Hepatocyte (in vitro differentiated cells): Measurements from ENCODE around the gene RBBP4. TPM values are rescaled to one million over a fixed set of nuclear protein-coding genes. Genes with fewer than 3 reads are reported as not detected.
A peak's percentile ranks its signal among the peaks of the same experiment; 100 is the strongest.

Experiments
- DNase-seq: peaks from one replicate; pipeline ENCODE4 v3.0.0-alpha.2; 2016; ENCODE audit warnings: low spot score
- H2AFZ ChIP-seq: fragments of 200-600 bp; sonication (generic); 2 replicates; pipeline ENCODE4 v1.6.0; 2016; ENCODE audit warnings: antibody characterized with exemption, mild to moderate bottlenecking
- H3K27ac ChIP-seq: fragments of 200-600 bp; sonication (generic); 2 replicates; pipeline ENCODE4 v1.5.1; 2016; ENCODE audit warnings: mild to moderate bottlenecking
- H3K27me3 ChIP-seq: fragments of 200-600 bp; sonication (generic); 2 replicates; pipeline ENCODE4 v1.6.1; 2016
- H3K36me3 ChIP-seq: fragments of 200-600 bp; sonication (generic); replicated peaks from 2 replicates; pipeline ENCODE4 v1.5.1; 2016; ENCODE audit warnings: low read depth; ENCODE audit not compliant: insufficient read depth
- H3K4me1 ChIP-seq: fragments of 200-600 bp; sonication (generic); 2 replicates; pipeline ENCODE4 v1.5.1; 2016; ENCODE audit warnings: mild to moderate bottlenecking, moderate library complexity; ENCODE audit not compliant: insufficient read depth
- H3K4me2 ChIP-seq: fragments of 200-600 bp; sonication (generic); 2 replicates; pipeline ENCODE4 v1.6.0; 2016
- H3K4me3 ChIP-seq: fragments of 200-600 bp; sonication (generic); 2 replicates; pipeline ENCODE4 v1.5.1; 2016; ENCODE audit warnings: mild to moderate bottlenecking
- H3K79me2 ChIP-seq: fragments of 200-600 bp; sonication (generic); 2 replicates; pipeline ENCODE4 v1.6.0; 2017; ENCODE audit warnings: mild to moderate bottlenecking
- H3K9me2 ChIP-seq: fragments of 200-600 bp; sonication (generic); replicated peaks from 2 replicates; pipeline ENCODE4 v1.6.0; 2017; ENCODE audit warnings: mild to moderate bottlenecking; ENCODE audit not compliant: insufficient read depth
- H3K9me3 ChIP-seq: fragments of 200-600 bp; sonication (generic); 2 replicates; pipeline ENCODE4 v1.5.1; 2016; ENCODE audit warnings: low read depth, mild to moderate bottlenecking
- H4K20me1 ChIP-seq: fragments of 200-600 bp; sonication (generic); 2 replicates; pipeline ENCODE4 v1.6.0; 2016; ENCODE audit warnings: mild to moderate bottlenecking; ENCODE audit not compliant: insufficient read depth, poor library complexity, severe bottlenecking
- CTCF ChIP-seq: fragments of 200-600 bp; sonication (generic); IDR thresholded peaks from 2 replicates; pipeline ENCODE4 v1.5.1; 2016; ENCODE audit warnings: antibody characterized with exemption, mild to moderate bottlenecking; ENCODE audit not compliant: poor library complexity
- EZH2 ChIP-seq: fragments of 200-600 bp; sonication (generic); IDR thresholded peaks from 2 replicates; pipeline ENCODE4 v1.6.1; 2016; ENCODE audit warnings: antibody characterized with exemption, mild to moderate bottlenecking, borderline replicate concordance
- EZH2phosphoT487 ChIP-seq: fragments of 200-600 bp; sonication (generic); IDR thresholded peaks from one replicate; pipeline ENCODE4 v1.6.1; 2018; ENCODE audit warnings: antibody characterized with exemption, mild to moderate bottlenecking, low read depth, moderate library complexity; ENCODE audit not compliant: unreplicated experiment, severe bottlenecking
- WGBS: methylation state at CpG from one replicate; pipeline ENCODE4 v1.1.6; 2016; ENCODE audit warnings: low lambda C conversion rate; ENCODE audit errors: missing lambda C conversion rate; 5-methylcytosine and 5-hydroxymethylcytosine counted together
- polyA plus RNA-seq: library from polyadenylated mRNA; unstranded; fragments of >200 nt; fragmentation: Nextera tagmentation; extraction: Ambion mirVana; gene quantifications from 2 replicates; pipeline ENCODE4 v1.2.1, GENCODE V29; 2016
- total RNA-seq: library from RNA; depleted of rRNA; stranded (reverse); fragments of >200 nt; gene quantifications from 2 replicates; pipeline ENCODE4 v1.2.3, GENCODE V29; 2014

The RBBP4 gene
- total RNA-seq (139 and 147 TPM in 2 replicates), polyA plus RNA-seq (167 and 177 TPM in 2 replicates)

- 1% methylated on average over 29 of the region's 67 CpGs for WGBS
- H3K27ac ChIP-seq: peak within 1 kb of the TSS; percentile 99
- H3K9me2 ChIP-seq: no peaks in the 10 kb centered on the region
- H4K20me1 ChIP-seq: peaks cover 26% of the 10 kb centered on the region
- peak within 1 kb of the TSS; percentile 90 for H3K4me2 ChIP-seq
- H3K4me3 ChIP-seq: peak within 1 kb of the TSS; percentile 76
- peak; percentile 99 for DNase-seq
- no peaks in the 10 kb centered on the region for H3K27me3 ChIP-seq
- peaks cover 80% of the 10 kb centered on the region for H3K79me2 ChIP-seq
- H3K9me3 ChIP-seq: no peaks in the 10 kb centered on the region
- H3K36me3 ChIP-seq: peaks cover 4% of the 10 kb centered on the region
- peak within 1 kb of the TSS; percentile 93 for H2AFZ ChIP-seq
- no peak for TF ChIP-seq EZH2phosphoT487
- no peak for TF ChIP-seq EZH2
- no peak for TF ChIP-seq CTCF
- H3K4me1 ChIP-seq: peaks cover 21% of the 10 kb centered on the region
These were observed at the start of gene RBBP4 for GRCh38 chr1:32650752-32651460. RBBP4 (plus strand) TSS chr1:32651208; CDS start chr1:32651307, 99 bp downstream.

GRCh38 chr1:32605711-32606424 lies 45.1 kb upstream of the RBBP4 start:
- WGBS: 98% methylated on average over 17 of the region's 17 CpGs

GRCh38 chr1:32606565-32607371 lies 44.2 kb upstream of the RBBP4 start:
- Histone ChIP-seq H3K9me3 (no peaks in the 10 kb centered on the region), H3K4me2 (no peak overlapping the region), H3K9me2 (no peaks in the 10 kb centered on the region), H3K79me2 (no peaks in the 10 kb centered on the region), H3K4me1 (no peaks in the 10 kb centered on the region), H3K36me3 (no peaks in the 10 kb centered on the region), H3K4me3 (no peak overlapping the region), H3K27ac (no peak overlapping the region), H4K20me1 (no peaks in the 10 kb centered on the region), H2AFZ (no peak overlapping the region), H3K27me3 (no peaks in the 10 kb centered on the region)
- TF ChIP-seq EZH2 (no peak), EZH2phosphoT487 (no peak), CTCF (no peak)
- 95% methylated on average over 11 of the region's 11 CpGs for WGBS
- DNase-seq: no peak

More at GRCh38 chr1:32605711-32606424, 45.1 kb upstream of the RBBP4 start:
- no peaks in the 10 kb centered on the region for H3K27me3 ChIP-seq
- H3K36me3 ChIP-seq: no peaks in the 10 kb centered on the region
- H4K20me1 ChIP-seq: no peaks in the 10 kb centered on the region
- no peak overlapping the region for H3K27ac ChIP-seq
- TF ChIP-seq EZH2phosphoT487 (no peak), CTCF (no peak), EZH2 (no peak)
- H3K9me3 ChIP-seq: no peaks in the 10 kb centered on the region
- no peaks in the 10 kb centered on the region for H3K4me1 ChIP-seq
- no peak for DNase-seq
- no peaks in the 10 kb centered on the region for H3K79me2 ChIP-seq
- no peak overlapping the region for H2AFZ ChIP-seq
- no peak overlapping the region for H3K4me3 ChIP-seq
- no peaks in the 10 kb centered on the region for H3K9me2 ChIP-seq
- no peak overlapping the region for H3K4me2 ChIP-seq
